Measurements from ENCODE around the gene EFS. TPM values are rescaled to one million over a fixed set of nuclear protein-coding genes. Genes with fewer than 3 reads are reported as not detected.

EFS gene
- total and polyA plus RNA-seq, 2 donors (not counting 1 experiment from before 2014, with no cell fraction given): not detected

- Histone ChIP-seq H3K27ac (ENCODE audit: low read length in 2 of 2) (no peak overlapping the region), H2AFZ (ENCODE audit: insufficient read depth, low read depth, low read length, poor library complexity, severe bottlenecking) (no peak overlapping the region), H3K9ac (ENCODE audit: low read length) (no peak overlapping the region), H3K9me3 (ENCODE audit: control extremely low read depth in 1 of 3, control insufficient read depth in 2 of 3, insufficient read depth in 1 of 3, low read length in 2 of 3) (no peaks in the 10 kb centered on the region), H3K36me3 (replicated peaks in 1 of 2; ENCODE audit: control extremely low read depth in 1 of 2, control insufficient read depth in 1 of 2, extremely low read depth in 1 of 2, insufficient read depth in 2 of 2, low read length in 1 of 2) (no peaks in the 10 kb centered on the region), H3K4me3 (ENCODE audit: control extremely low read depth in 1 of 5, extremely low read depth in 1 of 5, insufficient read depth in 1 of 5, low read depth in 2 of 5, low read length in 4 of 5) (no peak overlapping the region), H3K4me2 (replicated peaks; ENCODE audit: low read depth, low read length, poor library complexity, severe bottlenecking) (no peak overlapping the region), H4K20me1 (ENCODE audit: control insufficient read depth, insufficient read depth, low read length, poor library complexity, severe bottlenecking) (no peaks in the 10 kb centered on the region), H3K27me3 (replicated peaks in 1 of 4; ENCODE audit: control extremely low read depth in 1 of 4, control insufficient read depth in 3 of 4, insufficient read depth in 4 of 4, low read length in 3 of 4) (peaks cover 0 to 23% (median 3%) of the 10 kb centered on the region in 4 experiments), H3K79me2 (ENCODE audit: control insufficient read depth, insufficient read depth, low read length) (no peaks in the 10 kb centered on the region), H3K4me1 (ENCODE audit: control insufficient read depth in 2 of 2, insufficient read depth in 2 of 2, low read length in 2 of 2) (no peaks in the 10 kb centered on the region)
- TF ChIP-seq CTCF (IDR thresholded peaks at IDR 0.05) (no peak), EZH2 (IDR thresholded peaks at IDR 0.05; ENCODE audit: borderline replicate concordance, insufficient read depth, low read depth, low read length, poor library complexity, severe bottlenecking) (no peak)
- ChIA-PET CTCF (interaction anchor here (1.7 kb wide), 1 partner anchor 21 kb away, joined by 4 read pairs; no protein-coding TSS in a partner anchor), POLR2A (no interaction called here)
- ATAC-seq (ENCODE audit: low read depth): no peak
- WGBS (ENCODE audit: insufficient coverage): 91% methylated on average over 10 of the region's 11 CpGs
- no peak overlapping the region for H3K4me3 Mint-ChIP-seq
- no peak overlapping the region for H3K27ac Mint-ChIP-seq
- H3K9me3 Mint-ChIP-seq (ENCODE audit: insufficient read depth): no peaks in the 10 kb centered on the region
- DNase-seq: no peak
- H3K27me3 Mint-ChIP-seq: peaks cover 37% of the 10 kb centered on the region
- intact Hi-C loops (cut with micrococcal nuclease): no loop called here
- H3K4me1 Mint-ChIP-seq: no peaks in the 10 kb centered on the region
Observed at GRCh38 chr14:23359167-23359626, 5.8 kb downstream of the EFS start.

- H3K4me2 ChIP-seq (replicated peaks; ENCODE audit: low read depth, low read length, poor library complexity, severe bottlenecking): no peak overlapping the region
- ChIA-PET POLR2A (no interaction called here), CTCF (interaction anchor here (1.5 to 1.7 kb wide), 2 partner anchors 21 kb away, joined by 4 read pairs; no protein-coding TSS in a partner anchor)
- Mint-ChIP-seq H3K9me3 (ENCODE audit: insufficient read depth) (no peaks in the 10 kb centered on the region), H3K4me3 (no peak overlapping the region), H3K4me1 (no peaks in the 10 kb centered on the region), H3K27me3 (peaks cover 38% of the 10 kb centered on the region), H3K27ac (no peak overlapping the region)
- H3K27ac ChIP-seq (ENCODE audit: low read length in 2 of 2): no peak overlapping the region
- H4K20me1 ChIP-seq (ENCODE audit: control insufficient read depth, insufficient read depth, low read length, poor library complexity, severe bottlenecking): no peaks in the 10 kb centered on the region
- no peaks in the 10 kb centered on the region for H3K36me3 ChIP-seq (replicated peaks in 1 of 2; ENCODE audit: control extremely low read depth in 1 of 2, control insufficient read depth in 1 of 2, extremely low read depth in 1 of 2, insufficient read depth in 2 of 2, low read length in 1 of 2)
- DNase-seq: no peak
- ATAC-seq (ENCODE audit: low read depth): no peak
- no peaks in the 10 kb centered on the region for H3K79me2 ChIP-seq (ENCODE audit: control insufficient read depth, insufficient read depth, low read length)
- no peak overlapping the region for H2AFZ ChIP-seq (ENCODE audit: insufficient read depth, low read depth, low read length, poor library complexity, severe bottlenecking)
- no peak overlapping the region for H3K9ac ChIP-seq (ENCODE audit: low read length)
- intact Hi-C loops (cut with micrococcal nuclease): no loop called here
- H3K4me1 ChIP-seq (ENCODE audit: control insufficient read depth in 2 of 2, insufficient read depth in 2 of 2, low read length in 2 of 2): no peaks in the 10 kb centered on the region
- TF ChIP-seq CTCF (IDR thresholded peaks at IDR 0.05): no peak
- TF ChIP-seq EZH2 (IDR thresholded peaks at IDR 0.05; ENCODE audit: borderline replicate concordance, insufficient read depth, low read depth, low read length, poor library complexity, severe bottlenecking): no peak
- WGBS (ENCODE audit: insufficient coverage): 94% methylated on average over 12 of the region's 12 CpGs
- H3K4me3 ChIP-seq (ENCODE audit: control extremely low read depth in 1 of 5, extremely low read depth in 1 of 5, insufficient read depth in 1 of 5, low read depth in 2 of 5, low read length in 4 of 5): no peak overlapping the region
- peaks cover 0 to 24% (median 5%) of the 10 kb centered on the region in 4 experiments for H3K27me3 ChIP-seq (replicated peaks in 1 of 4; ENCODE audit: control extremely low read depth in 1 of 4, control insufficient read depth in 3 of 4, insufficient read depth in 4 of 4, low read length in 3 of 4)
- H3K9me3 ChIP-seq (ENCODE audit: control extremely low read depth in 1 of 3, control insufficient read depth in 2 of 3, insufficient read depth in 1 of 3, low read length in 2 of 3): no peaks in the 10 kb centered on the region
Observed at GRCh38 chr14:23358553-23359166, 6.3 kb downstream of the EFS start.

Data from B cell (primary cell).